ENCODE data around the gene TCF7L2. TPM values are rescaled to one million over a fixed set of nuclear protein-coding genes. Genes with fewer than 3 reads are reported as not detected.

TCF7L2 gene
- 6.2 and 8.9 TPM in 2 replicates for total RNA-seq

DNA sequence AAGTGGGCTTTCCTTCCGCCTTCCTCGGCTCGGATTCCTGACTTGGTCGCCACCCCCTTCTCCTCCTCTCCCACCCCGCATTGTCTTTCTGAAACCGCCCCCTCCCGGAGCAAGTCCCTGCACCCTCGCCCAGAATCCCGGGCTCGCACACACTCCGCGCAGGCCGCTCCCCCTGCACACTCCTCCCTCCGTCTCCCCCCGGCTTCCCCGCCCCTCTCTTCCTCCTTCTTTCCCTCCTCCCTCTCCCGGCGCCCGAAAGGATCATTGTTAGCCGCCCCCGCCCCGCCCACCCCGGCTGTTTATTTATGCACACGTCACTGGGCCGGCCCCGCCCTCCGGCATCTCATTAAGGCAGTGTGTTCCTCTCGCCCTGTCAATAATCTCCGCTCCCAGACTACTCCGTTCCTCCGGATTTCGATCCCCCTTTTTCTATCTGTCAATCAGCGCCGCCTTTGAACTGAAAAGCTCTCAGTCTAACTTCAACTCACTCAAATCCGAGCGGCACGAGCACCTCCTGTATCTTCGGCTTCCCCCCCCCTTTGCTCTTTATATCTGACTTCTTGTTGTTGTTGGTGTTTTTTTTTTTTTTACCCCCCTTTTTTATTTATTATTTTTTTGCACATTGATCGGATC, at the start of gene TCF7L2:
Gene TCF7L2 (plus strand): TSS at position 373 of the 633 bp plus-strand sequence. CDS start 510 bp downstream, outside the sequence.

All from mesangial cell (primary cell).